Measurements from ENCODE around the gene ICAM2.

- TF ChIP-seq CTCF (IDR thresholded peaks at IDR 0.05): no peak
- TF ChIP-seq ZFX (IDR thresholded peaks at IDR 0.05; ENCODE audit: borderline replicate concordance): no peak
These were observed 39.9 kb upstream of the ICAM2 start for GRCh38 chr17:64060331-64060730.

All from 22Rv1 (cell line).